ENCODE measurements around the gene CDH13.

The CDH13 gene

DNA sequence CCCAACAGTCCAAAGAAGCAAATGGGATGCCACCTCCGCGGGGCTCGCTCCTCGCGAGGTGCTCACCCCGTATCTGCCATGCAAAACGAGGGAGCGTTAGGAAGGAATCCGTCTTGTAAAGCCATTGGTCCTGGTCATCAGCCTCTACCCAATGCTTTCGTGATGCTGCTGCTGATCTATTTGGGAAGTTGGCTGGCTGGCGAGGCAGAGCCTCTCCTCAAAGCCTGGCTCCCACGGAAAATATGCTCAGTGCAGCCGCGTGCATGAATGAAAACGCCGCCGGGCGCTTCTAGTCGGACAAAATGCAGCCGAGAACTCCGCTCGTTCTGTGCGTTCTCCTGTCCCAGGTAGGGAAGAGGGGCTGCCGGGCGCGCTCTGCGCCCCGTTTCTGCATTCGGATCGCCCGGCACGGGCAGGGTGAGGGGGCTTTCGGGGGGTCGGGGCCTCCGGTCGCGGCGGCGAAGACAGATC lies at the start of gene CDH13:
CDH13 (plus strand) TSS at position 179 of the 471 bp plus-strand sequence.
- no peak for DNase-seq (ENCODE audit: low read depth in 3 of 3)

DNA sequence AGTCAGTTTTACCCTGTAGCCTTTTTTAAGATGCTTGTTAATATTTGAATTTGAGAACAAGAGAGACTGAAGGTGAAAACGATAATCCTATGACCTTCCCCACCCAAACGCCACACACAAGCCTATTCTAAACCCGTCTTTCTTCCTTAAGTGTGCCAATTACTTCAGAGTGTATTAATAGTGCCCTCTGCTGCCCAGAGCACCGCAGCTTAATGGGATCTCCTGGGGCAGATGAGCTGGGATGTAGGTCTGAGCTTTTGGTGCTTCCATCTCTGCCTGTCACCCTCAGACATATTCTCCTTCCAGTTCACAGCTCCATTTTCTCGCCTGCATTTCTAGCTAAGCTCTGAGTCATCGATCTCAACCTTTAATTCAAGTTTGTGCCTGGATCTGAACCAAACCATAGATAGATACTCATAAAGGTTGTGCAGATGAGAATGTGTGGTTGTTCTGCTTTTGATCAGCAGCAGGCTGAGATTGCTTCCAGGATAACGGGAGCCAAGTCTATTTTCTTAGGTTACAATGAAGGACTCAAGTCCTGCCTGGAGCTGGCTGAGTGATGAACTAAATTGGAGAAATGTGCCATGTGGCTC lies 46.4 kb upstream of the CDH13 start:
- no peak for DNase-seq (ENCODE audit: low read depth in 3 of 3)

DNA sequence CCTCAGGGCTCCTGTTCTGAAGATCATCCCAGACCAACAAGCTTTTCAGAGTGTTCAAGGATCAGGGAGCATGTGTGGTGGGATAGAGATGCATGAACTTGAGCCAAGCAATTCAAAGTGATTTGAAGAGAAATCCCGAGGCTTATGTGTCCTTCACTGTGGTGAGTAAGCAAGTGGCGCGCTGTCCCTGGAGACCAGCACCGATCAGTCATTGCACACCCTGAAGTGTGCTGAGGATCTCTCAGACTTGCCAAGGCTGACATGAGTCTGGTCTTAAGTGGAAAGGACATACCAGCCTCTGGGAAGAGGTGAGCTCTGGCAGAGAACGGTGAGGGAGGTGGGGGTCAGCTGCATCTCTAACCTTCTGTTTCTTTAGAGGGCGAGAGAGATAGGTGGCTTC lies 43.8 kb upstream of the CDH13 start:
- DNase-seq (ENCODE audit: low read depth in 3 of 3) = no peak

DNA sequence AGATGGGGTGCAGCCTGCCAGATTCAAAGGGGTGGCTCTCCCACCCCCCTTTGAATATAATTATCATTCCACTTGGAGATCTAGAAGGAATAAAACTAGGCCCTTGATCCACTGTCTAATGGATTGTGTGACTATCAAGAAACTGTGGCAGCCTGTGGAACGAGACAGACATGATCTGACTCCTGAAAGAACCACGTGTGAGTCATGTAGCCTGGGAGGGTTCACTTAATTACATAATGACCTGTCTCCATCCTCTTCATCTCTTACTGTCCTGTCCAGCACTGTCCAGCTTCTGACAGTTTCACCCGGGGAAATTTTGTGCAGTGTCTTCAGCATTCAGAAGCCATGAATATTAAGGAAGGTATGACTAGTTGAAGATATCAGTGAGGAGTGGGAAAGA lies 43.3 kb upstream of the CDH13 start:
- DNase-seq (ENCODE audit: low read depth in 3 of 3) = no peak

DNA sequence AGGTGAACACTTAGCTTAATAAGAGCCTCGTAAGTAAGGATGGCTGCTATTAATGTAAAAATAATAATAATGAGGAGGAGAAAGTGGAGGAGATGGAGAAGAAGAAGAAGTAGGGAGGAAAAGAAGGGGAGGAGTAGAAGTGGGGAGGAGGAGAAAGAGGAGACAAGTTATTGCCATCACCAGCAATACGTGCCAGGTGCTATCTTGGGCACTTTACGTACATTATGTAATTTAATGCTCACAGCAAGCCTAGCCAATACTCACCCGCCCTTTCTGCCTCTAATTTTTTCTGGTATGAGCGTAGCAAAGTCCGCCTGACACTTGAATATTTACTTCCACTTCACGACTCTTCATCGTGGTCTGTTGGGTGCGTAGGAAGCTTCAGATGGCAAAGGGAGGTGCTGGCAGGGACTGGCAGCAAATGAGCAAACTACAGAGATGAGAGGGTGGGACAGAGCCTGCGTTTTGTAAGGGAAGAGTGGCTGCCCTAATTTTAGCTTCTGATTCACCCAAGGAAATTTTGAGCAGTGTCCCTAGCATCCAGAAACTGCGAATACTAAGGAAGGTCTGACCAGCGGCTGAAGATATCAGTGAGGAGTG lies 42.1 kb upstream of the CDH13 start:
- no peak for DNase-seq (ENCODE audit: low read depth in 3 of 3)

DNA sequence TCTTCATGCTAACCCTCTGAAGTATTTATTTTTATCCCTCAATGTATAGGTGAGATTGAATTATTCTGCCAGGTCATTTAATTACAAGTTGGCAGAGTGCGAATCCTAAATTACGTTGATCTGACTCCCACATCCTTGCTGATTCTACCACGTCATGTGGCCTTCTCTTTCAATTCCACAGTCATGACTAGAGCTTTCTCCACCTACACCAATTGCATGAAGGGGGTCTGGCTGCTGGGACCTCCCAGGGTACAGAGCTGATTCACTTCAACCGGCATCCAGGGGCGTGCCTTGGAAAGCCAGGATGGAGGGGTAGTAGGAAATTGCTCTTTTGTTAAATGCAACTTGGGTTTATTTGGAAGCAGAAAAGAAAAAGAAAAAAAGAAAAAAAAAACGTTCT lies 41.1 kb upstream of the CDH13 start:
- no peak for DNase-seq (ENCODE audit: low read depth in 3 of 3)

DNA sequence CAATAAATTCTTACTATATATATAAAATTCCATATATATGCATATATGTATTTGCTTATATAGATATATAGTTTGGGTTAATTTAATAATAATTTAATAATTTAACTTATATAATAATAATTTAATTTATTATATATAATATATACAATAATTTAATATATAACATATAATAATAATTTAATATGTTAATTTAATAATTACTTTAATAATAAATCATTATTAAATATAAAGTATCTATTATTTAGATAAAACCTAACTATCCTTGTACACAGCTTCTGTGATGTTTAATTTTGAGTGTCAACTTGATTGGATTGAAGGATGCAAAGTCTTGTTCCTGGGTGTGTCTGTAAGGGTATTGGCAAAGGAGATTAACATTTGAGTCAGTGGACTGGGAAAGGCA lies 40.6 kb upstream of the CDH13 start:
- no peak for DNase-seq (ENCODE audit: low read depth in 3 of 3)

DNA sequence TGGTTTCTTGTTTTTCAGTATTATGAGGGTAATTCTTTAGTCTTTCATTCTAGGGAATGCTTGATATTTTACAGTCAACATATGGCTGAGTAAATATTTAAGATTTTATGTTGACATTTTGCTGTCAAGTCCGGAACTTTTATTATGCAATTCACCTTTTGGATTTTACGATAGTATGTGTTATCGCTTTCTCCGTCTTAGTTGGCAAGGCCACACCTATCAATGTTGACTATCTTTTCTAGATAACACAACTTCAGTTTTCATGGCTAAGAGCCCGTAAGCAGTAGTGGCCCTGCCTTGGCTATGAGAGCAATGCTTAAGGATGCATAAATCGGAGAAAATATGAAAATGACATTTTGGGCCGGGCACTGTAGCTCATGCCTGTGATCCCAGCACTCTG lies 39.5 kb upstream of the CDH13 start:
- no peak for DNase-seq (ENCODE audit: low read depth in 3 of 3)

DNA sequence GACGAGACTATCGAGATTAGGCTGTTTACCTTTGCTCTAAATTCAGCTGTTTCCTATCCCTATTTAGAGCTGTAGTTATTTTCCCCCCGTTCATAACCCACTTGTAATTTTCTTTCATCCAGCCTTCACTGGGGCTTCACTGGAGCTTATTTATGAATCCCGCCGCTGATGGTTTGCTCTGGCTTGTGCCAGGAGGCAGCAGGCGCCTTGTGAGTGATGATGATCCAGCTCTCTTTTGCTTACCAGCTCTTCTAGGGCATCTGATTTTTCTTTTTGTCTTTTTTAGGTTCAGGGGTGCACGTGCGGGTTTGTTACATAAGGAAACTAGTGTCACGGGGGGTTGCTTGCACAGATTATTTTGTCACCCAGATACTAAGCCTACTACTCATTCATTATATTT lies 37.4 kb upstream of the CDH13 start:
- DNase-seq (ENCODE audit: low read depth in 3 of 3) = no peak

DNA sequence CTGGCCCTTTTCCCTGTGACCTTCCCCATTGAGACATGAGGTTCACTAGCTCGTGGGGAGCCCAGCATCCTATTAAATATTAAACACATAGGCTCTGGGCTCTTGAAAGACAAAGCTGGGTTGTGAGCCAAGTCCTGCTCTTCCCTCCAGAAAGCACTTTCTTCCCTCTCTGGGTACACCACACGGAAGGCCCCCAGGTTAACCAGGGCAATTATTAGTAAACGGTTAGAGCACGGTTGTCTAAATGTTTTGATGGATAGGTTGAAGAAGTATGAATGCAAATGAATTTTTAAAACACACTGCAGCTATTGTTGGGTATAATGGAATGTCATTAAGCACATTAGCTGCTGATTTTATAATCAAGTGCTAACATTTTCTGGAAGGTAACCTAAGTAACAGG lies 32.7 kb upstream of the CDH13 start:
- no peak for DNase-seq (ENCODE audit: low read depth in 3 of 3)

DNA sequence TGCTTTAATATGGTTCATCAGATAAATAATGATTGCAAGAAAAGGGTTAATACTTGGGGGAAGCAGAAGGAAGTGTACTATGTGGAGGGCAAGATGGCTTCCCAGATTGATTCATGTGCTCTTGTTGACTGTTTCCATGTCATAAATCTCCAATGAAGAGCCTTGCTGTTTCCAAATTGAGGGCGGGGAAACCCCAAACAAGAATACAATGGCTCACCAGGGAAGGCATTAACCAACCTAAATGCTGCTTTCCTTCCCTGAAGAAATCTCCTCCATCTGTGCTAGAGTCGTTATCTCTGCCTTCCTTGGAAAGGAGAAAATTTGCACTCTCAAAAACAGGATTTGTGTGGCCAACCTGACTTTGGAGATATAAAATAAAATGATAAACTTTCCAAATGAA lies 28.0 kb upstream of the CDH13 start:
- DNase-seq (ENCODE audit: low read depth in 3 of 3) = no peak

DNA sequence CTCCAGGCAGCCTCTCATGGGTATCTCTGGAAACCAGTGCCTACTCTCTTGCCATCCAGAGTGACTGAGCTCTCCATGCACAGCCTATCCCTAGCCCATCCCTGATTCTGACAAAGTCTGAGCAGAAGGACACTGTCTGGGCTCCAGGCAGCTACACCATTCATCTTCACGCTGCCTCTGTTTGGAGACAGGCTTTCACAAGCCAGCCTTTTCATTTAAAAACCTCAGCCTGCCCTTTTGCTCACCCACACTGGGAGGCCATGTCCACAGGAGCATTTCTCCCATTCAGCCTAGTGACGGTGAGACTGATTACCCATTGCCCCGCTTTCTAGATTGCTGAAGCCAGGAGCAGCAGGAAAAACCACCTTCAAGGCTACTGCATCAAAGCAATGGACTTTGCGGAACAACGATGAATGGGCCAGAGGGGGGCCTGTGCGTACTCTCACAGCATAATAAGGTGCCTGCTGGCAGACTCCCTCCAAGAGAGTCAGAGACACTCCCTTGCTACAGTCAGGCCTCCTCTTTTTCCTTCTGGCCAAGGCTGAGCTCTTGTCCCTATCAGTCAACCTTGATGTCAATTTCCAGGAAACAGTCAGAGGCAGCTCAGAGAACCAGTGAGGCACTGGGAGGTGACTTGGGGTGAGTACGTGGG lies 24.7 kb upstream of the CDH13 start:
- DNase-seq (ENCODE audit: low read depth in 3 of 3) = no peak

DNA sequence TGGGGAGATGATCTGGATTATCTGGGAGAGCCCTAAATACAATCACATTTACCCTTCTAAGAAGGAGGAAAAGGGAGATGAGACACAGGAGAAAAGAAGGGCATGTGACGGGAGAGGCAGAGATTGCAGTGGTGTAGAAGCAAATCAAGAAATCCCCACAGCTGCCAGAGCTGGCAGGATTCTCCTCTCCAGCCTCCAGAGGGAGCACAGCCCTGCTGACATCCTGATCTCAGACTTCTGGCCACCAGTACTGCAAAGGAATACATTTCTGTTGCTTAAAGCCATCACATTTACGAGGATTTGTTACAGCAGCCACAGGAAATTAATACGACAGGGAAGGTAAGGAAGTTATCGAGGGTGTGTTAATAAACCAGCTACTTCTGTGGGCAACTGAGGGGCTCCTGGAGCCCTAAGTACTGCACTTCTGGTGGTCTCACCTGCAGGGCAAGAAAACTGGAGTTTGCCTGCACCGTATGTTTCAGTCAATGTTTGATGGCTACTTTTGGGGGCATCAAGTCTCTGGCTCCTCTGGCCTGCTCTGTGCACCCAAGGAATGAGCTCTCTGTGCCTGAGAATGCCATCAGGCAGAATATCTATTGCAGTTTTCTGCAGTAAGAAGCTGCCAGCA lies 22.9 kb upstream of the CDH13 start:
- DNase-seq (ENCODE audit: low read depth in 3 of 3) = no peak

DNA sequence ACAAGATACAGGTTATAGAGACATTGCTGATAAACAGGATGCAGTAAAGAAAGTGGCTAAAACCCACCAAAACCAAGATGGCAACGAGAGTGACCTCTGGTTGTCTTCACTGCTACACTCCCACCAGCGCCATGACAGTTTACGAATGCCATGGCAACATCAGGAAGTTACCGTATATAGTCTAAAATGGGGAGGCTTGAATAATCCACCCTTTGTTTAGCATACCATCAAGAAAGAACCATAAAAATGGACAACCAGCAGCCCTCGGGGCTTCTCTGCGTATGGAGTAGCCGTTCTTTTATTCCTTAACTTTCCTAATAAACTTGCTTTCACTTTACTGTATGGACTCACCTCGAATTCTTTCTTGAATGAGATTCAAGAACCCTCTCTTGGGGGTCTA lies 21.7 kb upstream of the CDH13 start:
- no peak for DNase-seq (ENCODE audit: low read depth in 3 of 3)

DNA sequence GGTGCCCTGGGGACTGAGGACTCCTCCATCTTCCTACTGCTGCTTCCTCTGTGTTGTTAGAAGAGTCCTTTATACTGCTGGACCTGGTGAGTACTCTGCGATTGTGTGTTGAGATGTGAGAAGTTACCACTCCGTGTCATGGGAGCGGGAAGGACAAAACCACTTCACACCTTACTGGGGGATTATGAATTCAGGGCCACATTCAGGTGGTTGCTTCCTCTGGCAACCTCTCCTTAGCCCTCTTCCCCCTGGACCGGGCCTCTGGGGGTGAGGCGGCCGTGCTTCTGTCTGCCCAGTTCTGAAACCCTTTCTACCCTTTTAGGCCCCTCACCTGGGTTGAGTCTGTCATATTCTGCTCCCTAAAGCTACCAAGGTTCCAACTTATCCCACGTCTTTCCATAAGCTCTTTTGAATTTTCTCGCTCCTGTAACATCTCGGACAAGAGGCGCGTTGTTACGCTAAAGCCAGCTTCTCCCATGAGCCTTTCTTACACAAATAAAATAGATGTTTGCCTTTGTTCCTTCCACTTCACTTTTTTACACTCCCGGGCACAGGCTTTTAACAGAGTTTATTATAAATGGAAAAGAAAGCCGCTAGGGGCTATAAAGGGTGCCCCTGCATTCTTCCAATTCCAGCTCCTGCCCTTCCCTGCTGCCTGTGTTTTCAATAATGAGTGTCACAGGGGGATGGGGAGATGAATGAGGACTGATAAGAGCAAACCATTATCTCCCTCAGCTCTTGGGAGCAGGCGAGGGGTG lies 20.7 kb upstream of the CDH13 start:
- DNase-seq (ENCODE audit: low read depth in 3 of 3) = no peak

DNA sequence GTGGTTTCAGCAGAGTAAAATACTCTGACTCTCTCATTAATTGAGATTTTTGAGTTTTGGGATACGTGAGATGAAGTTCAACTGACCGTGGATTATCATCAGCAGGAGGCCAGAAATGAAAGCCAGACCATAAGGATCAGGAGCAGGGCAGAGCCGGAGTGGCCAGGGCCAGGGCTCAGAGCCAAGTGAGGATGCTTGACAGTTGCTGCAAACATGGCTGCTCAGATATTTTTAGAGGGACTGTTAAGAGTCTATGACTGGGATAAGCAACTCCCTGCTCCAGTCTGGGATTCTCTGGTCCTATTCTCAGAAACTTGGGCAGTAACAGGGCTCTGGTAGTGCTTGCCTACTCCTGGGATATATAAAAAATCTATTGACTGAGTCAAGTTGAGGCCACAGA lies 17.6 kb upstream of the CDH13 start:
- DNase-seq (ENCODE audit: low read depth in 3 of 3) = no peak

DNA sequence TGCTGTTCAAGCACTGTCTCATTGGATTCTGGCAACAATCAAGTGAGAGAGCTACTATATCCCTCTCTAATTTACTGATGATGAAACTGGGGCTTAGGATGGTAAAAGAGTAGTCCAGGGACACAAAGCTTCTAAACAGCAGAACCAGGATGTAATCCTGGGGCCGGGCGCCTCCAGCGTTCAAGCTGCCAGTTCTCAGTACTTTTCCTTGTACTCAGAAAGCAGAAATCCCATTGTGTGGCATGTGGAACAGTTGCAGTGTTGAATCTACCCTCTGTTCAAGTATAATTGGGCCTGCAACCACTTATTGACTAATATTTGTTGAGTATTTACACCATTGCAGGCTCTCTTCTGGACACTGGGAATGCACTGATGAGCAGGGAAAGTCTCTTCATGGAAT lies 14.5 kb upstream of the CDH13 start:
- no peak for DNase-seq (ENCODE audit: low read depth in 3 of 3)

DNA sequence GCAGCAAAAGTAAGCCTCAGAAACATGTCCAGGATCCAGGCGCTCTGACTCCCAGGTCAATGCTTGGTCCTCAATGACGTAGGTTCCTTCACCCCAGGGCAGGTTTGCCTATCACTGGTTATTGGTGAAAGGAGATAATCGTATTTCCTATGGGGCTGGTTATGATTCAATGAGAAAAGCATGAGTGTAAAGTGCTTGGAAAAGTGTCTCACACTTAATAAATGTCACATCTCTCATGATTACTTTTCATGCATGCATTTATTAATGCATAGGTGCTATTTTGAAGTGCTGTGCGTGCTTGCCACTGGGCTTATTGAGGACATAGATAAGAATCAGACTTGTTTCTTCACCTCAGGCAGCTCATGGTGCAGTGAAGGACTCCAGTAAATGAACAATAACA lies 10.4 kb upstream of the CDH13 start:
- no peak for DNase-seq (ENCODE audit: low read depth in 3 of 3)

DNA sequence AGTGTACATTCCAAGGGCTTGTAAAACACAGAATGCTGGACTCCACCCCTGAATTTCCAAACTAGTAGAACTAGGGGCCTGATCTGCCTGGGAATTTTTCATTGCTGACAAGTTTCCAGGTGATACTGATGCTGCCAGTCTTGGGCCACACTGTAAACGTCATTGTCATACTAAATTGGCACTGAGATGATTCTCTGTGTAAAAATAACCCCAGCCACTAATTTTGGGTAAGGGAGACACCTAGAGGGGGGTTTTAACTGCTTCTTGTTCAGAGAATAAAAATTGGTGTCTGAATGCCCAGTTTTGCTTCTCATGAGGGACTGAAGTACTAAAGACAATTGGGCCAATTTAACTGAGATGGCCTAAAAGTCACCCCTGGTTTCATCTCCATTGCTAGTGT lies 5.0 kb upstream of the CDH13 start:
- no peak for DNase-seq (ENCODE audit: low read depth in 3 of 3)

DNA sequence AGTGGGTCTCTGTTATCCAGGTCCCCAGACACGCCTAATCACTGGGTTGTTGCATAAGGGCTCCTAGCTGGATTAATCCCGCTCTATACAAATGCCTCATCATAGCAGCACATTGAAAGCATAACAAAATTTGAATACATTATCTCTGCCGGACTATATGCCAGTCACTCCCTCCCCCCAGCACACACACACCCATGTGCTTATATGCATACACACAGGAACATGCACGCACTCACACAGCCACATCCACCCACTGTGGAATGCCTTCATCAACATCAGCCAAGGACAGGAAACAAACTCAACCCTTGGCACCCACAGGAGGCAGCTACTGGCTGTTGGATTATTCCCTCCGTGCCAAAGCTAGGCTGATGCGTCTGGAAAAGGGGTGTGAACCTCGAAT lies 3.5 kb upstream of the CDH13 start:
- DNase-seq (ENCODE audit: low read depth in 3 of 3) = no peak

DNA sequence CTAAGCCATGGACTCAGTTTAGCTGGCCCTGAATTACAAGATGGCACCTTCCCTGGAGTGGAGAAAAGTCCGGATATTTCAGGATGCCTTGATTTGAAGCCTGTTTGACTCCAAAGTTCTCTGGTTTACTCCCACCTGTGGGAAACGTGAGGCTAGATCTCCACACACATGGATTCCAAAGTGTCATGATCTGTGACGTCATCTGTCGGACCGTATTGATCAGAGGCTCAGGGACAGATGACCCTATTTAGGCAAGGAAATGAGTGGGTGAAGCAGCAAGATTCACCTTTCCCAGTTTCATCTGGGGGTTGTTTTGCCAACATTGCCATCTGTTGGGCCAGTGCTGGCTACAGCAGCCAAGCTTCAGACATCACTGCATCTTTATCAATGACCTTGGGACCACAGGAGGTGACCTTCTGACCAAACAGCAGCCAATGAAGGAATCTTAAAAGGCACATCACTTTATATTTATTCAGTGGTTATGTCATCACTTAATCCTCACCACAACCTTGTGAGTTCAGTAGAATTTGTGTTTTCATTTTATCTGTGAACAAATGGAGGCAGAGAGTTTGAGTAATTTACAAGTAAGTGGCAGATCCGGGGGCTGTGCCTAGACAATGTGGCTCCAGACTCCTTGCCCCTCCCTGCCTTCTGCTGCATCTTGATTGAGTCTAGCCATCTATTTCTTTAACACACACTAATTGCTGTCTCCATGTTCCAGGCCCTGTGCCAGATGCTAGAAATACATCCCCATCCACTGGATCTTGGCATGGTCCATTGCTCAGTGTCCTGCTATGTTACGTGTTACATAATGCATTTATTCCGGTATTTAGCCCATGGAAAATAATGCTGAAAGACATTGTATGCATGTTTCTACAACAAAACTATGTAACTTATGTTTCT lies 1.5 kb upstream of the CDH13 start:
- DNase-seq (ENCODE audit: low read depth in 3 of 3) = no peak

All from stimulated activated CD4-positive, alpha-beta T cell treated with anti-CD3 and anti-CD28 coated beads, TNF-alpha, amount 100 ng/mL, for 24 hours (primary cell).